Panc1 (cell line): Measurements from ENCODE around the gene C12orf57. TPM values are rescaled to one million over a fixed set of nuclear protein-coding genes. Genes with fewer than 3 reads are reported as not detected.

Source experiments
- ATAC-seq: fragments of 200-7000 bp; cut with Tn5 transposase; 2 replicates; pipeline ENCODE4 v1.9.1; 2020; ENCODE audit warnings: mild to moderate bottlenecking, moderate library complexity
- BruUV-seq: library from RNA; stranded (reverse); fragments of 400-500 nt; replicated peaks from 2 replicates; lab custom pipeline; 2021; lab: Mats Ljungman, UMichigan
- CTCF ChIA-PET: fragments of 300-600 bp; sonication (Branson Sonifier 250); formaldehyde crosslinking; loops from one replicate; lab custom pipeline; 2022; ENCODE audit warnings: antibody characterized with exemption; lab: Charles Lee
- POLR2A ChIA-PET: fragments of 300-600 bp; sonication (Branson Sonifier 250); formaldehyde crosslinking; loops from one replicate; lab custom pipeline; 2022; ENCODE audit warnings: antibody characterized with exemption; lab: Charles Lee
- DNase-seq: peaks from one replicate; pipeline ENCODE4 v3.0.0-alpha.2; 2010; ENCODE audit warnings: low read depth, low spot score
- H3K27ac ChIP-seq: 2 replicates; pipeline ENCODE4 v1.5.1; 2011; ENCODE audit warnings: mild to moderate bottlenecking, low read length, inconsistent platforms
- H3K27me3 ChIP-seq: fragments of 200-500 bp; sonication (Bioruptor generic); 2 replicates; pipeline ENCODE4 v1.6.0; 2014; ENCODE audit warnings: low read length, inconsistent platforms; ENCODE audit not compliant: control insufficient read depth, insufficient read depth
- H3K36me3 ChIP-seq: fragments of 200-500 bp; sonication (Bioruptor generic); 2 replicates; pipeline ENCODE4 v1.5.1; 2014; ENCODE audit warnings: inconsistent platforms, mild to moderate bottlenecking, low read length, moderate library complexity; ENCODE audit not compliant: control insufficient read depth, insufficient read depth
- H3K4me1 ChIP-seq: 2 replicates; pipeline ENCODE4 v1.5.1; 2011; ENCODE audit warnings: inconsistent platforms, mild to moderate bottlenecking, low read length, moderate library complexity; ENCODE audit not compliant: control insufficient read depth, insufficient read depth
- H3K4me3 ChIP-seq, 2 experiments: 2 replicates each; pipeline ENCODE4 v1.5.1; 2011 to 2012; ENCODE audit warnings: low read depth in 2 of 2, low read length in 2 of 2, mild to moderate bottlenecking in 2 of 2, inconsistent platforms in 1 of 2, moderate library complexity in 1 of 2
- H3K9me3 ChIP-seq: fragments of 200-500 bp; sonication (Bioruptor generic); 2 replicates; pipeline ENCODE4 v1.5.1; 2014; ENCODE audit warnings: low read depth, mild to moderate bottlenecking, inconsistent platforms, low read length, moderate library complexity; ENCODE audit not compliant: control insufficient read depth, insufficient read depth
- POLR2AphosphoS5 ChIP-seq: IDR thresholded peaks from 2 replicates; pipeline ENCODE4 v1.6.1; 2012; ENCODE audit warnings: mild to moderate bottlenecking, low read depth, low read length, moderate library complexity
- SIN3A ChIP-seq: IDR thresholded peaks from 2 replicates; pipeline ENCODE4 v1.6.1; 2012; ENCODE audit warnings: low read depth, mild to moderate bottlenecking, low read length, moderate library complexity, borderline replicate concordance; ENCODE audit not compliant: insufficient read depth
- TCF7L2 ChIP-seq: IDR thresholded peaks from 2 replicates; pipeline ENCODE4 v1.6.1; 2011; ENCODE audit warnings: mild to moderate bottlenecking, low read depth, low read length, inconsistent platforms
- in situ Hi-C: cut with HindIII; loops from 2 replicates; pipeline ENCODE4 v1.10.0; 2016; ENCODE audit warnings: low sequenced_read_pairs, low pct_unique_long_range_greater_than_20kb
- intact Hi-C: fragments of 100-400 bp; cut with micrococcal nuclease; formaldehyde crosslinking; loops from one replicate; pipeline ENCODE4 v1.10.0; 2022; ENCODE audit not compliant: unreplicated experiment
- total RNA-seq: library from RNA; stranded (reverse); gene quantifications from one replicate; pipeline ENCODE4 v1.2.1, GENCODE V29; 2021; ENCODE audit not compliant: unreplicated experiment
- TF ChIP-seq, protein P1 (sequence below): fragments of 450-650 bp; IDR thresholded peaks from 2 replicates; pipeline ENCODE4 v1.5.1; 2017; ENCODE audit warnings: mild to moderate bottlenecking
- TF ChIP-seq, protein P2 (sequence below), 2 experiments: IDR thresholded peaks; 2 replicates each; pipeline ENCODE4 v1.6.1; 2011 to 2012; ENCODE audit warnings: low read depth in 2 of 2, control low read depth in 1 of 2, low read length in 1 of 2, mild to moderate bottlenecking in 1 of 2, moderate library complexity in 1 of 2; ENCODE audit not compliant: insufficient read depth in 1 of 2

The C12orf57 gene
- total RNA-seq, 1 experiment from 2014 or later: 126 TPM

DNA sequence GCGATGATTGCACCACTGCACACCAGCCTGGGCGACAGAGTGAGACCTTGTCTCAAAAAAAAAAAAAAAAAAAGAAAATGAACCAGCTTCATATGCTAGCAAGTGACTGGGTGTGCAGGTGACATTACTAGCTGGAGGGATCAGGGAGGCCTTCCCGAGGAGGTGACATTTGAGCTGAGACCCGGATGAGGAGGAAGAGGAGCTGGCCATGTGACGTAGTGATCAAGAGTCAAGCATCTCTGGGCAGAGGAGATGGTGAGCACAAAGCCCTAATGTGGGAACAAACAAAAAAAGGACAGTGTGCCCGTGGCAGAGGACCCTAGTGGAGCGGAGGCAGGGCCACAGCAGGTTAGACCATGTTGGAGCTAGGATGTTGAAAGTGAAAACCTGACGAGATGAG lies 3.8 kb downstream of the C12orf57 start:
- no peak for TF ChIP-seq SIN3A
- TF ChIP-seq, protein P1, sequence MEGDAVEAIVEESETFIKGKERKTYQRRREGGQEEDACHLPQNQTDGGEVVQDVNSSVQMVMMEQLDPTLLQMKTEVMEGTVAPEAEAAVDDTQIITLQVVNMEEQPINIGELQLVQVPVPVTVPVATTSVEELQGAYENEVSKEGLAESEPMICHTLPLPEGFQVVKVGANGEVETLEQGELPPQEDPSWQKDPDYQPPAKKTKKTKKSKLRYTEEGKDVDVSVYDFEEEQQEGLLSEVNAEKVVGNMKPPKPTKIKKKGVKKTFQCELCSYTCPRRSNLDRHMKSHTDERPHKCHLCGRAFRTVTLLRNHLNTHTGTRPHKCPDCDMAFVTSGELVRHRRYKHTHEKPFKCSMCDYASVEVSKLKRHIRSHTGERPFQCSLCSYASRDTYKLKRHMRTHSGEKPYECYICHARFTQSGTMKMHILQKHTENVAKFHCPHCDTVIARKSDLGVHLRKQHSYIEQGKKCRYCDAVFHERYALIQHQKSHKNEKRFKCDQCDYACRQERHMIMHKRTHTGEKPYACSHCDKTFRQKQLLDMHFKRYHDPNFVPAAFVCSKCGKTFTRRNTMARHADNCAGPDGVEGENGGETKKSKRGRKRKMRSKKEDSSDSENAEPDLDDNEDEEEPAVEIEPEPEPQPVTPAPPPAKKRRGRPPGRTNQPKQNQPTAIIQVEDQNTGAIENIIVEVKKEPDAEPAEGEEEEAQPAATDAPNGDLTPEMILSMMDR: no peak
- no peak for TF ChIP-seq POLR2AphosphoS5
- TF ChIP-seq TCF7L2: no peak
- TF ChIP-seq, protein P2, sequence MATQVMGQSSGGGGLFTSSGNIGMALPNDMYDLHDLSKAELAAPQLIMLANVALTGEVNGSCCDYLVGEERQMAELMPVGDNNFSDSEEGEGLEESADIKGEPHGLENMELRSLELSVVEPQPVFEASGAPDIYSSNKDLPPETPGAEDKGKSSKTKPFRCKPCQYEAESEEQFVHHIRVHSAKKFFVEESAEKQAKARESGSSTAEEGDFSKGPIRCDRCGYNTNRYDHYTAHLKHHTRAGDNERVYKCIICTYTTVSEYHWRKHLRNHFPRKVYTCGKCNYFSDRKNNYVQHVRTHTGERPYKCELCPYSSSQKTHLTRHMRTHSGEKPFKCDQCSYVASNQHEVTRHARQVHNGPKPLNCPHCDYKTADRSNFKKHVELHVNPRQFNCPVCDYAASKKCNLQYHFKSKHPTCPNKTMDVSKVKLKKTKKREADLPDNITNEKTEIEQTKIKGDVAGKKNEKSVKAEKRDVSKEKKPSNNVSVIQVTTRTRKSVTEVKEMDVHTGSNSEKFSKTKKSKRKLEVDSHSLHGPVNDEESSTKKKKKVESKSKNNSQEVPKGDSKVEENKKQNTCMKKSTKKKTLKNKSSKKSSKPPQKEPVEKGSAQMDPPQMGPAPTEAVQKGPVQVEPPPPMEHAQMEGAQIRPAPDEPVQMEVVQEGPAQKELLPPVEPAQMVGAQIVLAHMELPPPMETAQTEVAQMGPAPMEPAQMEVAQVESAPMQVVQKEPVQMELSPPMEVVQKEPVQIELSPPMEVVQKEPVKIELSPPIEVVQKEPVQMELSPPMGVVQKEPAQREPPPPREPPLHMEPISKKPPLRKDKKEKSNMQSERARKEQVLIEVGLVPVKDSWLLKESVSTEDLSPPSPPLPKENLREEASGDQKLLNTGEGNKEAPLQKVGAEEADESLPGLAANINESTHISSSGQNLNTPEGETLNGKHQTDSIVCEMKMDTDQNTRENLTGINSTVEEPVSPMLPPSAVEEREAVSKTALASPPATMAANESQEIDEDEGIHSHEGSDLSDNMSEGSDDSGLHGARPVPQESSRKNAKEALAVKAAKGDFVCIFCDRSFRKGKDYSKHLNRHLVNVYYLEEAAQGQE (IDR thresholded peaks at IDR 0.05; ENCODE audit: insufficient read depth in 1 of 2, low read depth in 2 of 2, low read length in 1 of 2): no peak
- peaks cover 19% of the 10 kb centered on the region for H3K4me1 ChIP-seq
- intact Hi-C loops: loop anchor here (10.0 kb wide), 1 partner anchor 167 kb away; no protein-coding TSS in a partner anchor
- DNase-seq: no peak
- no TSS peak for BruUV-seq
- in situ Hi-C loops: no loop called here
- H3K4me3 ChIP-seq: no peak overlapping the region
- ATAC-seq: no peak
- H3K27ac ChIP-seq: no peak overlapping the region
- POLR2A ChIA-PET: interaction anchor here (0.6 kb wide), 1 partner anchor 65 kb away, joined by 6 read pairs; no protein-coding TSS in a partner anchor
- no peaks in the 10 kb centered on the region for H3K27me3 ChIP-seq
- H3K9me3 ChIP-seq: no peaks in the 10 kb centered on the region
- CTCF ChIA-PET: no interaction called here
- no peaks in the 10 kb centered on the region; the same call in 1 of the 2 replicates for H3K36me3 ChIP-seq

DNA sequence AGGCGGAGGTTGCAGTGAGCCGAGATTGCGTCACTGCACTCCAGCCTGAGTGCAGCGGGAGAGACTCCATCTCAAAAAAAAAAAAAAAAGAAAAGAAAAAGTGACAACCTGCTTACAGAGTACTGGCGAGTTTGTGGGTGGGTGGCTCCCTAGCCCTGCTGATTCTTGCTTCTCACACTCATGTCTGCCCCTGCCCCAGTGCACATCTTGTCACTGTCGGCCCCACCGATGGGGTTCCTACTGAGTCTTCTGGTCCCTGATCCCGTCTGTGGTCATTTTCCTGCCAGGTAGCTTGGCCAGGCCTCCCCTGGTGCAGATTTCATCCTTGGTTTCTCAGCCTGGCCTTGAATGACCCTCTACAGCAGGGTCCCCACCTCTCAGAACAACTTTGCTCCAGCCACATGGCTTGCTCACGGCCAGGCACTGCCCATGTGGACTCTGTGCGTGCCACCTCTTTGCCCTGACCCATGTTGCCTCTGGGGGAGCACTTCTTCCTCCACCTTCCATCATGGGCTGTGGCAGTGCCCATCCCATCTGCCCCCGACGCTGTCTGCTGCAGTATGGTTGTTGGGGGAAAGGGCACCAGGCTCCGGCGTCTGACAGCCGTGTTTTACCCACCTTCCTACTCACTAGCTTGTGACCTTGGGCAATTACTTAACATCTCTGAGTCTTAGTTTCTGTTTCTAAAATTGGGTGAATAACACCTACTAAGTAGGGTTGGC lies 5.2 kb downstream of the C12orf57 start:
- peaks cover 12% of the 10 kb centered on the region for H3K4me1 ChIP-seq
- H3K27ac ChIP-seq: no peak overlapping the region
- H3K36me3 ChIP-seq: no peaks in the 10 kb centered on the region; the same call in 1 of the 2 replicates
- BruUV-seq: no TSS peak
- H3K9me3 ChIP-seq: no peaks in the 10 kb centered on the region
- no peak for ATAC-seq
- TF ChIP-seq, protein P2 (IDR thresholded peaks at IDR 0.05; ENCODE audit: insufficient read depth in 1 of 2, low read depth in 2 of 2, low read length in 1 of 2): no peak
- TF ChIP-seq, protein P1: no peak
- TF ChIP-seq POLR2AphosphoS5 (no peak), TCF7L2 (no peak), SIN3A (no peak)
- H3K27me3 ChIP-seq: no peaks in the 10 kb centered on the region
- DNase-seq: no peak
- in situ Hi-C loops: no loop called here
- ChIA-PET CTCF (interaction anchor here (0.7 kb wide), 1 partner anchor 16 kb away, joined by 3 read pairs; no protein-coding TSS in a partner anchor), POLR2A (interaction anchor here (0.7 kb wide), 1 partner anchor 19 kb away, joined by 4 read pairs; no protein-coding TSS in a partner anchor)
- intact Hi-C loops: loop anchor here (10.0 kb wide), 1 partner anchor 166 kb away; no protein-coding TSS in a partner anchor
- H3K4me3 ChIP-seq: no peak overlapping the region
